HEK293T (cell line): Measurements from ENCODE around the gene GRM4.

Source experiments
- BHLHE40 ChIP-seq: fragments of 450-650 bp; IDR thresholded peaks from 2 replicates; pipeline ENCODE4 v1.6.1; 2016; ENCODE audit warnings: mild to moderate bottlenecking, moderate library complexity, borderline replicate concordance
- ELF4 ChIP-seq: fragments of 450-650 bp; IDR thresholded peaks from 2 replicates; pipeline ENCODE4 v1.6.1; 2017; ENCODE audit warnings: antibody characterized with exemption
- FOXA1 ChIP-seq: fragments of 450-650 bp; IDR thresholded peaks from 2 replicates; pipeline ENCODE4 v1.6.1; 2016; ENCODE audit warnings: mild to moderate bottlenecking
- FOXK2 ChIP-seq: fragments of 450-650 bp; IDR thresholded peaks from 2 replicates; pipeline ENCODE4 v1.6.1; 2016; ENCODE audit warnings: mild to moderate bottlenecking
- FOXM1 ChIP-seq: fragments of 450-650 bp; IDR thresholded peaks from 2 replicates; pipeline ENCODE4 v1.6.1; 2017; ENCODE audit warnings: mild to moderate bottlenecking, borderline replicate concordance
- HDGF ChIP-seq: fragments of 450-650 bp; IDR thresholded peaks from 2 replicates; pipeline ENCODE4 v1.6.1; 2017; ENCODE audit warnings: antibody characterized with exemption, borderline replicate concordance
- L3MBTL2 ChIP-seq: fragments of 450-650 bp; conservative IDR thresholded peaks from 2 replicates; pipeline ENCODE4 v1.6.1; 2016; ENCODE audit warnings: mild to moderate bottlenecking
- NFRKB ChIP-seq: fragments of 450-650 bp; IDR thresholded peaks from 2 replicates; pipeline ENCODE4 v1.6.1; 2016; ENCODE audit warnings: mild to moderate bottlenecking, moderate library complexity
- PKNOX1 ChIP-seq: fragments of 450-650 bp; IDR thresholded peaks from 2 replicates; pipeline ENCODE4 v1.6.1; 2016
- SP1 ChIP-seq: fragments of 450-650 bp; IDR thresholded peaks from 2 replicates; pipeline ENCODE4 v1.6.1; 2017
- SUZ12 ChIP-seq: fragments of 450-650 bp; IDR thresholded peaks from 2 replicates; pipeline ENCODE4 v1.6.1; 2016; ENCODE audit warnings: mild to moderate bottlenecking
- ZNF384 ChIP-seq: fragments of 450-650 bp; IDR thresholded peaks from 2 replicates; pipeline ENCODE4 v1.6.1; 2016

GRCh38 chr6:34063651-34064050 is 82.2 kb downstream of the GRM4 start:
- TF ChIP-seq SP1 (no peak), BHLHE40 (no peak), PKNOX1 (no peak), HDGF (no peak), ZNF384 (no peak), FOXK2 (no peak), FOXA1 (no peak), ELF4 (no peak), SUZ12 (no peak), FOXM1 (no peak), L3MBTL2 (no peak), NFRKB (no peak)
